Measurements from ENCODE around the gene DLX5.

The DLX5 gene

DNA sequence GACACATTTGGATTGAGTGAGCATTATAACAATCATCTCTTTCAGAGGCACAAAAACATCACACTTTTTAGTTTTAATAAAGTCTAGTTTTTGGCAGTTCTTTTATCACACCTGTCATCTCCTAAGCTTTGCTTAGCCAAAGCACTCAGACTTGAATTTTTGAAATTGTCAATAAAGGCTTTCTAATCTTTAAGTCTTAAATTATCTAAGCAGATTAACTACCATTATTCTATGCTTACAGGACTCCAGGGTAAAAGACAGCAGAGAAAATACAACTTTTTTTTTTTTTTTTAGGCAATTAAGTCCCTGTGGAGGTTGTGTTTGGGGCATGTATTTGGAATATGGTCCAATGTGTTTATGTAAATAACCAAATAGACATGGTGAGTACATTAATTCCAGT, 36.9 kb downstream of the DLX5 start:
- DNase-seq: no peak

- DNase-seq: no peak
Measured at GRCh38 chr7:96986901-96987300, 37.7 kb downstream of the DLX5 start.

DNA sequence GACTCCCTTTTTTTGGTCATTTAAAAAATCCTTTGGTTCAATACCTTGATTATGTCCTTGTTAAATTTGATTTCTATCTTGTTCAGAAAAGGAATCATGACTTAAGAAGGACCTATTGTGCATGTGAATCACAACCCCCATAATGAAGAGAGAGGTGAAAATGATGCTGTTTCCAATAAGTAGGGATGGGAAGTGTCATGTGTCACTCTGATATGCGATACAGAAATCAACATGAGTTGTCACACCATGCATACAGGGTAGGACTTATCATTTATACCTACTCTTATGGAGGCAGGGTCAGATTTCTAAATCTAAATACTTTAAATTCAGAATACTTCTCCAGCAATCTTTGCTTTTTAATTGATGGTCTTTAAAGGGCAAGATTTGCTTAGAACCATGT, 38.6 kb downstream of the DLX5 start:
- no peak for DNase-seq

DNA sequence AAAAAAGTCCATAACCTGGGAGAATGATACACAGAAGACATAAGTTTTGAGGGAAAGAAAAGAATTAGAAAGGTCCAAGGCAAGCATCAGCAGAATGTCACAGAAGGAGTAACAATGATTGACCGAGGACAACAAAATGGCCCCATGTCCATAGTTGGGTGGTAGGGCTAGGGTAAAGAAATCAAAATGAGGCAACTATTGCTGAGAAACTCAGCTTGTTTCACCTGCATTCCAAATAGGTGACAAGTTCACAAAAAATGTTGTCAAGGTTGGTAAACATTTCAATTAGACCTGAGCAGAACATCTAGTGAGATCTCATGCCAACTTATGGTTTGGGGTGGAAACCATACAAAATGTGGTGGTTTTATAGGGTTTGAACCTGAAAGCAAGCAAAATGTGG, 42.0 kb downstream of the DLX5 start:
- DNase-seq: no peak

DNA sequence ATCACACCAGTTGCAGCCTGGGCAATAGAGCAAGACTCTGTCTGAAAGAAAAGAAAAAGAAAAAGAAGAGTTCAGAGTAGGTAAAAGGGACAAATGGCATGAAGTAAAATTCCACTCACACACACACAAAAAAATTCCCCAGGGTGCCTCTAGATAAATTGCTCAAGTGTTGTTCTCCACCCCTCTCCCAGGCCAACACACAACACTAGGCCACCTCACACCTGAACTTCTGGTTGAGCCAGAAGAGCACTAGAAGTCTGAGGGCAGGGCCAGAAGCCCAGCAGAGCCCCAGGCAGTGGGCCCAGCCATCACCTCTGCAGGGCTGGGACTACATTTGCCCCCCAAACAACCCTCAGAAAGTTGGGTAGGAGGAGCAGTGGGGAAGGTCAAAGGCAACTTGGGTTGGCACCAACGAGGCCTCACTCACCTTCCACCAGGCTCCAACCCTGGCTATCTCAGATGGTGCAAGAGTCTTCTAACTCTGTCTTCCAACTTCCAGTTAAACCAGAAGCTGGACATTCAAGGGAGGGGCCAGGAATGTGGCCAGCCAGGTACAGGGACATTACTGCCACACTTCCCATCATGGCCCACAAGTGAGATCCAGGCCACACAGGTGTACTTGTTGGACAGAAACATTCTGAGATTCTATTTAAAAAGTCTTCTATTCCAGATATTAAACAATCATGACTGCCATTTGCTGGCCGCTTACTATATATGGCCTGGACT, 44.9 kb downstream of the DLX5 start:
- no peak for DNase-seq

GRCh38 chr7:96977445-96977844, 47.2 kb downstream of the DLX5 start:
- no peak for DNase-seq

DNA sequence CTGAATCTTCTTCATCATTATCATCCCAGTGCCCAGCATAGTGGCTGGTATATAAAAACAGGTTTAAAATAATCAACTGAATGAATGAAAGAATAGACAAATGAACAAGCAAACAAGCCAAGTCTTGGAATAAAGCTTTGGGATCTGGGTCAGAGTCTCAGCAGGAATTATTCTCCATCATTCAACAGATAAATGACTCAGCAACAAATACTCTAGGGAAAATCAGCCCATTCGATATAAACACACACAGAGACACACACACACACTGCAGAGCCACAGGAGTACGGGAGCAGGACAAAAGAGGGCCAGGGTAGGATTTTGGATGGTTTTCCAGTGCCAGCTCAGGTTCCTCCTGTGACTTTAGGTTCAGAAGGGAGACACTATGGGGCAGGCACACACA, 48.5 kb downstream of the DLX5 start:
- DNase-seq: no peak

DNA sequence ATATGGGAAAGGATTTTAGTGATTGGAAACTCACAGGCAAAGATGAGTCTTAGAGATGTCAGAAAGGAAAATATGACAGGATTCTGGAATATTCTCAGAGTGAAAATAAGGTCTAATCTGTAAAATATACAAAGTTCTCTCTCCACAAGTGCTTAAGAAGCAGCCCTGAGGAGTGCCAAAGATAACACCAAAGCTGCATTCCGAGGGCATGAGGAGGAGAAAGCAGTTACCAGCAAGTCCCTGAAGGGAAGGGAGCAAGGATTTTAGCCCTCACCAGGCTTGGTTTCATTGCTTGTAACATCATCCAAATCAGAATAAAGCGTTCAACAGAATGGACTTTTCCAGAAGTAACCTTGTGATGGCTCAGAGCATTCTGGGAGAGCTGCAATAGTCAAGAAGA, 50.6 kb downstream of the DLX5 start:
- no peak for DNase-seq

- DNase-seq: no peak
Measured at GRCh38 chr7:96970739-96971138, 53.9 kb downstream of the DLX5 start.

All from activated T-cell treated with anti-CD3 and anti-CD28 coated beads for 4 hours (primary cell).